ENCODE measurements around the gene COPZ1.

The COPZ1 gene

DNA sequence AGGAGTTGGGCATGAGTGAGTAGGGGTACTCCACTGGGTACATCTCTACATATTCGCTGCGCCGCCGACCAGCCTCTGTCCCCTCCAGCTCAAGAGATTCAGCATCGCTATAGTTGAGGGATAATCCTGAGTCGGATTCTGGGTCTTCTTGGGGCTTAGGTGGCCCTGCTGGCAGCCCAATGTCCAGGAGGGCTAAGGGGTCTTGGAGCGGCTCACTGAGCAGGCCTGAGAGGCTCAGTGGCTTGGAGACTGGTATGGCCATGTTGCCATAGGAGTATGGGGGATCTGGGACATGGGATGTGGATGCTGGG lies 32.0 kb upstream of the COPZ1 start:
- DNase-seq (ENCODE audit: extremely low read depth, low read depth): no peak
- TF ChIP-seq, protein P1, sequence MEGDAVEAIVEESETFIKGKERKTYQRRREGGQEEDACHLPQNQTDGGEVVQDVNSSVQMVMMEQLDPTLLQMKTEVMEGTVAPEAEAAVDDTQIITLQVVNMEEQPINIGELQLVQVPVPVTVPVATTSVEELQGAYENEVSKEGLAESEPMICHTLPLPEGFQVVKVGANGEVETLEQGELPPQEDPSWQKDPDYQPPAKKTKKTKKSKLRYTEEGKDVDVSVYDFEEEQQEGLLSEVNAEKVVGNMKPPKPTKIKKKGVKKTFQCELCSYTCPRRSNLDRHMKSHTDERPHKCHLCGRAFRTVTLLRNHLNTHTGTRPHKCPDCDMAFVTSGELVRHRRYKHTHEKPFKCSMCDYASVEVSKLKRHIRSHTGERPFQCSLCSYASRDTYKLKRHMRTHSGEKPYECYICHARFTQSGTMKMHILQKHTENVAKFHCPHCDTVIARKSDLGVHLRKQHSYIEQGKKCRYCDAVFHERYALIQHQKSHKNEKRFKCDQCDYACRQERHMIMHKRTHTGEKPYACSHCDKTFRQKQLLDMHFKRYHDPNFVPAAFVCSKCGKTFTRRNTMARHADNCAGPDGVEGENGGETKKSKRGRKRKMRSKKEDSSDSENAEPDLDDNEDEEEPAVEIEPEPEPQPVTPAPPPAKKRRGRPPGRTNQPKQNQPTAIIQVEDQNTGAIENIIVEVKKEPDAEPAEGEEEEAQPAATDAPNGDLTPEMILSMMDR (IDR thresholded peaks at IDR 0.05; ENCODE audit: low read depth, low read length): no peak

DNA sequence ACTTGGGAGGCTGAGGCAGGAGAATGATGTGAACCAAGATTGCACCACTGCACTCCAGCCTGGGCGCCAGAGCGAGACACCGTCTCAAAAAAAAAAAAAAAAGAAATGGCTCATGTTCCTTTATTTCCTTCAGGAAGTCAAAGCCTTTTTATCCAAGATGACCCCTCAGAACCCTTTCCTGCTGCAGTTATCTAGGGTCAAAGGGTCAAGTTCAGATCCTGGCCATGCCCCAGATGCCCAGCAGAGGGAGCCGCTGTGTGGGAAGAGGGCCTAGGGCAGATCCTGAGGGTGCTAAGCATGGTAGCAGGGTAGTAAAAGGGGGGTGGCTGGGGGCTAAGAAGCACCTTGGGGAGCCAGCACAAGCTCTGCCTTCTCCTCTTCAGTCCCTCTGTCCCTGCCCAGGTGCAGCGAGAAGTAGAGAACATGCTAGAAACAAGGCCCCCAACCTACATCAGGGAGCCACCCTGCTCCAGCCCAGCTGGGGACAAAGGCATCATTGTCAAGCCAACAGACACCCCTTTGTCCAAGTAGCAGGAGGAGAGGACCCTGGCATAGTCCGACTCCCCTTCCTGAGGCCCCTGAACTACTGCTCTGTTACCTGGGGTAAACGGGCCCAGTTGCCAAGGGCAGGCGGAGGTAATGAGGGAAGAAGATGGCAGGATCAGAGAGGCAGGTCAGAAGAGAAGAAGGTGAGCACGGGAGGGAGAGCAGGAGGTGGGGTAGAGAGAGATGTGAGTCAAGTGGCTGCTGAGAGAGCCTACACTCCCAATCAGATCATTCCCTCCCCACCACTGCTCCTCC lies 30.6 kb upstream of the COPZ1 start:
- DNase-seq (ENCODE audit: extremely low read depth, low read depth): no peak
- TF ChIP-seq, protein P1 (IDR thresholded peaks at IDR 0.05; ENCODE audit: low read depth, low read length): peak; percentile 92

DNA sequence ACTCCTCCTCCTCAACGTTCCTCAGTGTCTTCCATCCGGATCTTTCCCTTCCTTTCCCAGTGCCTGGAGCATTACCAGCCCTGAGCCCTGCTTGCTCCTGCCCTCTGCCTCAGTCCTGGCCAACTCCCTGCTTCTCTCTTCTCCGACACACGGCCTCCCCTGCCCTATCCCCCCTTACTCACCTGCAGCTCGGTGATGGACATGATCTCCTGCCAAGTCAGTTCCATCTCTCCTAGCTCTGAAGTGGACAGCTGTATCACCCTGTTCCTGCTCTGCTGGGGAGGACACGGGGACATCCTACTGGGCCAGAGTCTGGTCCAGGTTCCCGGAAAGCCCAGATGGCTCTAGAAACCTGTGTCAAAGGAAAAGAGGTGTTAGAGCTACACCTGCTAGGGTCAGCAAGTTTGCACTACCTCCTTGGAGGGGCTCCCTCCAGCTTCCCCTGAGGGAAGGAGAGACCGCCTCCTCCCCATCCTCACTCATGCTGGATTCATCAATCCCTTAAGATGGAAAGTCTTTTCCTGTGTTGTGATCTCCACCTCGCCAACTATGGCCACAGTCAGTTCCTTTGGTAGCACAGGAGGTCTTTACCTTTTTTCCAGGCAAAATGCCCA lies 29.9 kb upstream of the COPZ1 start:
- no peak for DNase-seq (ENCODE audit: extremely low read depth, low read depth)
- TF ChIP-seq, protein P1 (IDR thresholded peaks at IDR 0.05; ENCODE audit: low read depth, low read length): no peak

DNA sequence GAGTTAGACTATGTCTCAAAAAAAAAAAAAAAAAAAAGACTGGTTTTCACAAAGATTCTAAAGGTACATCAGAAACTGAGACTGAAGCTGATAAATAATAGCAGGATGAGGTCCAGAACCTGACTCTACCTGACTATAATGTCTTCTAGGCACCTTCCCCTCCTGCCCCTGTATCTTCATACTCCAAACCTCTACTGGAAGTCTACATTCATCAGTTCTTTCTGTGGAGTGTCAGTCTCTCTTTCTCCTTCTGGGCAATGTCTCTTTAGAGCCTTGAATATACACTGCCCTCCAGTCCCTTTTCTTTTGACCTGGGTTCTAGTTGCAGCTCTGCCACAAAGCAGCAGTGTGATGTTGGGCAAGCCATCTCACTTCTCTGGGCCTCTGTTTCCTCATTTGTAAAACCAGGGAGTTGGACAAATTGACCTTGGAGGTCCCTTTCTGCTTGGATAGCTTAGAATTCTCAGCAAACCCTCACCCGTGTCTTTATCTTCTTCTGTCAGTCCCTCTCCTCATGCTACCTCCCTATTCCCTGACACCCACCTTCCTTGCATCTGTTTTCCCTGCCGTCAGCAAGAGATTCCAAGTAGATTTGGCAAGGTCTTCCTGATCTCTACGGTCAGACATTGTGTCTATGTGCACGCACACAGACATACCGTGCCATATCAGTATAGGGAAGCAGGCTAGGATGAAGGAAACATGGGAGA lies 28.4 kb upstream of the COPZ1 start:
- TF ChIP-seq, protein P1 (IDR thresholded peaks at IDR 0.05; ENCODE audit: low read depth, low read length): no peak

DNA sequence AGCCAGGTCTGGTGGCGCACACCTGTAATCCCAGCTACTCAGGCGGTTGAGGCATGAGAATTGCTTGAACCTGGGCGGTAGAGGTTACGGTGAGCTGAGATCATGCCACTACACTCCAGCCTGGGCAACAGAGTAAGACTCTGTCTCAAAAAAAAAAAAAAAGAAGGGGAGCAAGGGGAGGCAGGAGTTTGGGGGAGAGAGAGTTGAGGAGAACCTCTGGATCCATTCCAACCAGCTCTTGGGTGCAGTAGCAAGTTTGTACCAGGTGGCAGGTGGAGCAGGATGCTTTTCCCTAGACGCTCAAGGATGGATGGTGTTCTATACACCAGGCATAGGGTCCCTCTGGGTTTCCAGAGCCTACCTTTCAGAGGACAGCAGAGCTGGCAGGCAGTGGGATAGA lies 26.0 kb upstream of the COPZ1 start:
- TF ChIP-seq, protein P1 (IDR thresholded peaks at IDR 0.05; ENCODE audit: low read depth, low read length): no peak
- no peak for DNase-seq (ENCODE audit: extremely low read depth, low read depth)

More for the DNA sequence above, 28.4 kb upstream of the COPZ1 start:
- no peak for DNase-seq (ENCODE audit: extremely low read depth, low read depth)

DNA sequence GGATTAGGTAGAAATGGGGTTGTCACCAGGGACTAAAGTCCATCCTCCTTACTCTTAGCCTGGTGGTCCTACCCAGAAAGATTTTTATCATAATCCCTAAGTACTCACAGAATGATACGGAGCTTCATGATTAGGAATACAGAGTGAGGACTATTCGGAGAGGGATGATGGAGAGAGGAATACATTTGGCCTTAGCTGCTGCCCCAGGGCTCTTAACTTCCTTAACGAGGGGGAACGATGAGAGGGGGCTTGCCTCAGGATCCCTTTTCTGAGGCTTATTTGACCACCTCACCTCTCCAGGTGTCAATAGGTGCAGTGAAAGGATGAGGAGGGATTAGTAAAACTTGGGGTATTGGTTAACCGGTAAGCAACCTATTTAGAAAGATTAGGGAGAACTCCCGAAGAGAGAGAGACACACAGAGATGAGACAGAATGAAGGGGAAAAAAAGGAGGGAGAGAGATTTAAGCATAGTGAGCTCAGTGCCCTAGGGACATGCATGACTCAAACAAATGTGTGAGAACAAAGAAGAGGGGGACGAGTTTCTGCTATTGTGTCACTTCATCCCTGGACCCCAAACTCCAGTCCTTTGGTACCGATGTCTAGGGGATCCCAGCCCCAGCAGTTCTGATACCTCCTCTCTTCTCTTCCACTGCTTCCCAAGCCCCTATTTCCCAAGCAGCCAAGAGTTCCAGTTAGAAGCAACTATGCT lies 25.3 kb upstream of the COPZ1 start:
- TF ChIP-seq, protein P1 (IDR thresholded peaks at IDR 0.05; ENCODE audit: low read depth, low read length): no peak
- no peak for DNase-seq (ENCODE audit: extremely low read depth, low read depth)

Data from AG09319 (cell line).